Amniotic epithelial cell (primary cell): ENCODE results near the gene DCST1.
A peak's percentile ranks its signal among the peaks of the same experiment; 100 is the strongest.

ENCODE experiments used
- DNase-seq: peaks from one replicate; pipeline ENCODE4 v3.0.0-alpha.2; 2010; ENCODE audit warnings: low read depth

The DCST1 gene

DNA sequence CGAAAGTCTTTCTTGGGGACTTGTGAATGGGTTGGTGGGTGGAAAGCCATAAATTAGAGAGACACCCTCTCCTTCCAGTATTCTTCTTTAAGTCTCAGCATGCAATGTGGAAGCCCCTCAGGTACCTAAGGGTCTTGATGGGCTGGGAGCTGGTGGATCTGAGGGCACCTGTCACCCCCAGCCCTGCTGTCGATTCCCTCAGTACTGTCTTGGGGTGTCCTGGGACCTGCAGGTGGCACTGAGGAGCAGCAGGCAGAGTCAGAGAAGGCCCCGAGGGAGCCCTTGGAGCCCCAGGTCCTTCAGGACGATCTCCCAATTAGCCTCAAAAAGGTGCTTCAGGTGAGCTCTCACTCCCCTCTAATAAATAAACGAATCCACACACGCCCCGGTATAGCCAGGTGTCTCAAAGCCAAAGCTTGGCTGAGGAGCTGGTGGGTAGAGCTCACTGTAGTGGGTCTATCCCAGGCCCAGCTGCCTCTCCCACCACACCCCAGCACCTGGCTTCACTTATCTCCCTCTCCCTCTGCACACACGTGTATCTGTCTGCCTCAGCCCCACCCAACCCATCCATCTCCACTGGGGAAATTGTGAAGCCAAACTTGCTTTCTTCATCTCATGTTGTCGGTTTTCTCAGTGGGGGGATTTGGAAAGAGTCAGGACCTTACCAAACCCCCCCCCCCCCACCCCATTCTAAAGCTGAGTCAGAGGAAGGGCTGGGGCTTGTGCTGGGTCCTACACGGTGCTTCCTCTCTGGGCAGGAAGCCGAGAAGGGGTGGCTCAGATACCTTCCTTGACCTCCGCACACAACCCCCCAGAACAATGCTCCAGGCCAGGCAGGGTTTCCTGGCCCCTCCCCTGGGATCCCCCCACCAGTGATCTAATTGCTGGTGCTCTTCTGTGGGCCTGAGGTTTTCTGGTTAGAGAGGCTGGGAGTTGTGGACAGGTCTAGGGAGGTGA lies 19.1 kb downstream of the DCST1 start:
- no peak for DNase-seq

DNA sequence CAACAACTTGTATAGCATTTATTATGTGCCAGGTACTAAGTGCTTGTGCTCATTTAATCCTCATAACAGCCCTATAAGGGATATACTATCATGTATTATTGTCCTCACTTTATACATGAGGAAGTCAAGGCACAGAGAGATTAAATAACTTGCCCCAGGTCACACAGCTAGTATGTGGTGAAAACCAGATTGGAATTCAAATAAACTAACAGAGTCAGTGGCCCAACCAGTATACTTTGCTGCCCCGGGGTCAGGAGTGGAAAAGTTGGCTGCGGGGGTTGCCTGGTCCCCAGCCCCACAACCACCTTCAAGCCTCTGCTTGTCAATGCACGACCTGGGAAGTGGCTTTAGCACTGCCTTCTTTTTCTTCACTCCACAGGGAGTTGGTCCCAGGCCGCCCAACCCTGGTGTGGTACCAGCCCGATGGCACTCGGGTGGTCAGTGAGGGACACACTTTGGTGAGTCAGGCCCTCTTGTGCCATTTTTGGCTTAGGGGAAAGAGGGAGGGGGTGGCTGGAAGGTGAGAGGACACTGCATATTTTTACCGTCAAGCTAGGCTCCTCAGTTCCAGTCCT lies 20.0 kb downstream of the DCST1 start:
- DNase-seq = no peak

DNA sequence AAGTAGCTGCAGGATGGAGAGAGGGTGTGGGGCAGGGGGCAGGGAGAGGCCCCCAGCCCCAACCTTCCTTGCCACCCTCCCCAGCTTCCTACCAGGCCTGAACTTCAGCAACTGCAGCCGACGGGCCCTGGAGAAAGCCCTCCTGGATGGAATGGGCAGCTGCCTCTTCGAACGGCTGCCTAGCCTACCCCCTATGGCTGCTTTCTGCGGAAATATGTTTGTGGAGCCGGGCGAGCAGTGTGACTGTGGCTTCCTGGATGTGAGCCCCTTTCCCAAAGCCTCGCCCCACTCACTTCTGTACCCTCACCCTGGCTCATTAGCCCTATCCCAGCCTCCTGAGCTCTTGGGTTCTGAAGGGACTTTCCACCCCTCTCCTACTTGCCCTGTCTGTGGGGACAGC lies 23.5 kb downstream of the DCST1 start:
- no peak for DNase-seq

DNA sequence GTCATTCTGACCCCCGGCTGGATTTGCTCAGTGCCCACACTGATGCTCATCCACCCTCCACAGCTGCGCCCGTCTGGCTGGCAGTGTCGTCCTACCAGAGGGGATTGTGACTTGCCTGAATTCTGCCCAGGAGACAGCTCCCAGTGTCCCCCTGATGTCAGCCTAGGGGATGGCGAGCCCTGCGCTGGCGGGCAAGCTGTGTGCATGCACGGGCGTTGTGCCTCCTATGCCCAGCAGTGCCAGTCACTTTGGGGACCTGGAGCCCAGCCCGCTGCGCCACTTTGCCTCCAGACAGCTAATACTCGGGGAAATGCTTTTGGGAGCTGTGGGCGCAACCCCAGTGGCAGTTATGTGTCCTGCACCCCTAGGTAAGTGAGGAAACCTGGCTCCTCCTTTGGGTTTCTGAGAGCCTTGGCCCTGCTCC lies 24.2 kb downstream of the DCST1 start:
- DNase-seq = no peak

GRCh38 chr1:155060736-155061135 lies 27.1 kb downstream of the DCST1 start:
- DNase-seq = no peak

DNA sequence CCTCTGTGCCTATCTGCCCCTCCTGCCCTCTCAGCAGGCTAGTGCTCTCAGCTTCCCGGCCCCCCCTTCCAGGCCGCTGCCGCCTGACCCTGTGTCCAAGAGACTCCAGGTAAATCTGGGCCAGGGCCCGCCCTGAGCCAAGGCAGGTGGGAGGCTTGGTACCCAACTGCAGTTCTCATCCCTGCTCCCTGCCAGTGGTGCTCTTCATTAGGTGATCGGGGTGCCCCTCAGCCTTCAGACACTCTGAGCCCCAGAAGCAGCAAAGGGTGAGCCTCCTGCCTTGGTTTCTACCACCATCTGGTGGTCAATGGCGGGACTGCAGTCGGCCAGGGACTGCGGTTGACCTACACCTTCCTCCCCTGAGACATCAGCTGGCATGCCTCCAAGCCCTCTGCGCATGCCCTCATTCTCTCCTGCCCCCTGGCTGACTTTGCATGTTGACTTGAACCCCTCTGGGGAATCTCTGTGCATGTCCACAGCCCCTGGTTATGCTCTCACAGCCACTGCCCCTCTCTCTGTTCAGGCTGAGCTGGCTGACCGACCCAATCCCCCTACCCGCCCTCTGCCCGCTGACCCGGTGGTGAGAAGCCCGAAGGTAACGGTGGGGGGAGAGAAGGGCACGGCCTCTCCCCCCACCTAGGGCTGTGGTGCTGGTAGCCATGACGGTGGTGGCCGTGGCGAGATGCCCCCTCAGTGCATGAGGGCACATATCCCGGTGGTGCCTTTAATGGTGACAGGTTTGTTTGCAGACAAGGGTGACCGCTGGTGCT lies 27.9 kb downstream of the DCST1 start:
- DNase-seq = peak; percentile 77

DNA sequence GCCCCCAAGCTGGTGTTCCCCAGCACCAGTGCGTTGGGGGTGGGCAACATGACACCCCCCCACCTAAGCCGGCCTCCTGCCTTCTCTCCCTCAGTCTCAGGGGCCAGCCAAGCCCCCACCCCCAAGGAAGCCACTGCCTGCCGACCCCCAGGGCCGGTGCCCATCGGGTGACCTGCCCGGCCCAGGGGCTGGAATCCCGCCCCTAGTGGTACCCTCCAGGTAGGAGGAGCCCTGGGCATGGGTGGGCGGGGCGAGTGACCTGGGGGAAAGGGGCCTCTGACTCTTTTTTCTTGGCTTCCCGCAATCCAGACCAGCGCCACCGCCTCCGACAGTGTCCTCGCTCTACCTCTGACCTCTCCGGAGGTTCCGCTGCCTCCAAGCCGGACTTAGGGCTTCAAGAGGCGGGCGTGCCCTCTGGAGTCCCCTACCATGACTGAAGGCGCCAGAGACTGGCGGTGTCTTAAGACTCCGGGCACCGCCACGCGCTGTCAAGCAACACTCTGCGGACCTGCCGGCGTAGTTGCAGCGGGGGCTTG lies 28.6 kb downstream of the DCST1 start:
- no peak for DNase-seq

- no peak for DNase-seq
Measured at GRCh38 chr1:155062702-155063411, 29.2 kb downstream of the DCST1 start.

DNA sequence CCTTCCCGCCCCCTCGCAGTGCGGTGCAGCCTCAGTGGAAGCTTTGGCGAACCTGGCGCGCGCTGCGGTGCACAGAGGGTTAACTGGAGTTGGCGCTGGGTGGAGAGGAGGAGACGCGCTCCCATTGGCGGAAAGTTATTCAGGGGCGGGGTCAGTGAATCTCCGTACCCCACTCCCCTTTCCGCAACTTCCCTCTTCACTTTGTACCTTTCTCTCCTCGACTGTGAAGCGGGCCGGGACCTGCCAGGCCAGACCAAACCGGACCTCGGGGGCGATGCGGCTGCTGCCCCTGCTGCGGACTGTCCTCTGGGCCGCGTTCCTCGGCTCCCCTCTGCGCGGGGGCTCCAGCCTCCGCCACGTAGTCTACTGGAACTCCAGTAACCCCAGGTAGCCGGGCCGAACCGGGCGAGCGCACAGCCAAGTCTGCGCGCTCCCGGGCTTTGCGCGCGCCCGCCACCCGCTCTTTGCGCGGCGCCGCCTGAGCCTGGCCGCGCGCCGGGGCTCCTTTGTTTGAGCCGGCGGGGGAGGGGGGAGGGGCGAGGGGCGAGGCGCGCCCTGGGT lies 30.0 kb downstream of the DCST1 start, which contains the start of gene EFNA4:
Gene EFNA4 (plus strand): TSS at position 191 of the 561 bp plus-strand sequence. CDS start 84 bp downstream, at position 275.
- peak; percentile 80 for DNase-seq

DNA sequence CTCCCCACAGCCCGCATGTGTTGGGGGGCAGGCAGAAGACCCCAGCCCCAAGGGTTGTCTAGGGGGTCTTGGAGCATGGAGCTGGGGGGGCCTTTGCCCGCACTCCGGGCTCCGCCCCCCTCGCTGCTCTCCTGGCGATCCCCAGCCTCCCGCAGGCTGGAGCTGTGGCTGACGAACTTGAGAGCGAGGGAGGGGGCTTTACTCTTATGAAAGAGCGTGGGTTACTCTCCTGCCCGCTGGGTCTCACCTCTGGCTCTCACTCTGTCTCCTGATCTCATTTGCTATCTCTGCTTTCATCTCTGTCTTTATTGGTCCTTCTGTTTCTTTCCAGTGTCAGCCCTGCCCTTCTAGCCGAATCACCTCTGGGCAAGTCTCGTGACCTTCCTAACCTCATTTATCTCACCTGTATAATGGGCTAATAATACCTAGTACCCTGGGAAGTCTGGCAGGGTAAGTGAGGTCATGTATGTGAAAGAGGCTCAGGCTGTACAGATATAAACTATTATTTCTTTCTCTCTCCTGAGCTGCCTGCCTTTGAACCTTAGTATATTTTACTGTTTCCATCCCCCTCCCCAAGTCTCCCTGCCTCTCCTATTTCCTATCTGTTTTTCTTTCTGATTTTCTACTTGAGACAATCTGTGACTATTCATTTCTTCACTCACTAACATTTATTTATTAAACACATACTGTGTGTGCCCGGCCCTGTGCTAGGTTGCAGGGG lies 30.6 kb downstream of the DCST1 start:
- peak; percentile 30 for DNase-seq

- no peak for DNase-seq
Measured at GRCh38 chr1:155064832-155065429, 31.3 kb downstream of the DCST1 start.

DNA sequence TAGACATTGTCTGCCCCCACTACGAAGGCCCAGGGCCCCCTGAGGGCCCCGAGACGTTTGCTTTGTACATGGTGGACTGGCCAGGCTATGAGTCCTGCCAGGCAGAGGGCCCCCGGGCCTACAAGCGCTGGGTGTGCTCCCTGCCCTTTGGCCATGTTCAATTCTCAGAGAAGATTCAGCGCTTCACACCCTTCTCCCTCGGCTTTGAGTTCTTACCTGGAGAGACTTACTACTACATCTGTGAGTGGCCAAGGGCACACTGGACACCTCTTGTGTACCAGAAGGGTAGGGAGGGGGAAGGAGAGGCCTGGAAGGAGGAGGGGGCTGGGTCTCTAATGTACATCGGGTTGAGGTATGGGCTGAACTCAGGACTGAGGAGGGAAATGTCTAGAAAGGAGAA lies 33.2 kb downstream of the DCST1 start:
- no peak for DNase-seq

DNA sequence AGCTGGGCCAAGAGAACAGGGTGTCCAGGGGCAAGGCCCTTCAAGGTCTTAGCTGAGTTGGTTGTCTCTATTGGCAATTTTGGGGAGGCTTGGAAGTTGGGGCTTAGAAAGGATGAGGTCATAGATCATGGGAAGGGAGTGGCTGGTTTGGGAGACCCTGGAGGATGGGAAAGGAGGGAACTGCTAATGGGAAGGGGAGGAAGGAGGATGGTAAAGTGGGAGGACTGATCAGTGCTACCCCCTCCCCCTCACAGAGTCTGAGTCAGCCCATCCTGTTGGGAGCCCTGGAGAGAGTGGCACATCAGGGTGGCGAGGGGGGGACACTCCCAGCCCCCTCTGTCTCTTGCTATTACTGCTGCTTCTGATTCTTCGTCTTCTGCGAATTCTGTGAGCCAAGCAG lies 35.0 kb downstream of the DCST1 start:
- DNase-seq = no peak

- no peak for DNase-seq
Measured at GRCh38 chr1:155069551-155070157, 36.0 kb downstream of the DCST1 start.

DNA sequence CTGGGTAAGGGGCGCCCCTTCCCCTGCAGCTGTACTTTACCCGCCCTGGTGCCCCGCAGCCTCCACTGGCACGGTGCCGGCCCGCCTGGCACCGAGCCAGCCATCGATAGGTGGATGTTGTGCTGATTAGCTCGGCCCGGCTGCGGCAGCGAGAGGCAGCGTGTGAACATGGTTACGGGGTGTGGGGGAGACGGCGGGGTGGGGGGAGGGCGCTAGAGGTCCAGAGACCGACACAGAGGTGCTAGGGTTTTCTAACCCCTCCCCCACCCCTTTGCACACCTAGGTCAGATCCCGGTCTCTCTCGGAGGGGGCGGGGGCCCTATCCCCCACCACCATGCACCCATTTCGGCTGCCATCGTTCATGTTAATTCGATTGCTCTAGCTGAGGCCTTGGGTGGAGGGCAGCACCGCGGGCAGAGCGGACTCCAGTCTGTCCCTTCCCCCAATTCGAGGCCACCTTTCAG lies 36.6 kb downstream of the DCST1 start:
- DNase-seq = no peak

- DNase-seq = peak; percentile 70
Measured at GRCh38 chr1:155070721-155071569, 37.3 kb downstream of the DCST1 start.

DNA sequence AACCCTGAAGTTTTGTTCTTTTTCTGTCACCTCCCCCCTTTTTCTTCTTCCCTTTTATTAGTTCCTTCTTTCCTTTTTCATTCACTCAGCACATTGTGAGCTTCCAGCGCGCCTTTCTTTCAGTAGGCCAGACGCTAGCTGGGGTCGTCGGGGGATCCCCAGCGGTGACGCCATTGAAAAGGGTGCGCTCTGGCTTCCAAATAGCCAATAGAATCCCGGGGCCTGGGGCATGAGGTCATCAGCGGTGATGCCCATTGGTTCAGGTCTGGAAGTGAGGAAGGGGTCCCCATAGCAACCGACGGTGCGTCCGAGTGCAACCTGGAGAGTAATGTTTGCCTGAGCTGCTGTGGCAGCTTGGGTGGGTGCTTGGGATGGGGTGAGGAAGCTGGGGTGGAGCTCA lies 38.1 kb downstream of the DCST1 start:
- no peak for DNase-seq

DNA sequence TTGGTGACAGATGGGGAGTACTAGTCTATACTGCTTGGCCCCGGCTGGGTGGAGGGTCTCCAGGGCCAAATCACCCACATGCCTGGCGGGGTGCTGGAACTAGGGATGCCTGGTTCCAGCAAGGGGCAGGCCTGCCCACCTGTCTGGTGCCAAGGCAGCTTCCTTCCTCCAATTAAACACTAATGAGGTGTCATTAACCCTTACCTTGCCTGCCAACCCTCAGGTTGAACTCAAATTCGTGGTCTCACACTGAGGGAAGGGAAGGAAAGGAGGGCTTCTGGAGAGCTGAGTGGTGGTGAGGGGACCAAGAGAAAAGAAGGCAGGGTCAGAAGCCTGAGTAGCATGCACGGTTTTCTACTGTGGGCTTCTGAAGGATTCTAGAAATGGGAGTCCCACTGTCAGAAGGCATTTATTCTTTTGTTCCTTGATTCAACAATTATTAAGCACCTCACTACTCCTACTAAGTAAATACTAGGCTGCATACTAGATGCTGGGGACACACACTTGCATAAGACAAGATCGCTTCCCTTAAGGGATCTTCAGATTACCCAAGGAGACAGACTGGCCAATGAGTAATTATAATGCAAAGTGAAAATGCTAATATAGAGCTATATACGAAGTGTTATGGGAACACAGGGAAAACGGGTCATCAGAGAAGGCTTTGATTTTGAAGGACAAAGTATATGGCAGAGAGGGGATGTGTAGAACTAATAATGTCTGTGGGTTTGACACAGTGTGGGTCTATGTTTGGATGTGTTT lies 39.1 kb downstream of the DCST1 start:
- DNase-seq = no peak
